Thyroid gland (tissue), 4 donors: ENCODE measurements around the gene ABHD5. TPM values are rescaled to one million over a fixed set of nuclear protein-coding genes. Genes with fewer than 3 reads are reported as not detected.

Source experiments
- DNase-seq, 2 donors: peaks; one replicate each; pipeline ENCODE4 v3.0.0-alpha.2; 2019
- H3K27ac ChIP-seq, 3 donors: fragments of 200-600 bp; sonication (generic); 1 replicate in 2 of 3; 2 replicates in 1 of 3; pipeline ENCODE4 v1.5.1; 2016 to 2019; ENCODE audit warnings: mild to moderate bottlenecking in 1 of 3, moderate library complexity in 1 of 3
- H3K27me3 ChIP-seq: fragments of 200-600 bp; sonication (generic); one replicate; pipeline ENCODE4 v1.5.1; 2019
- H3K36me3 ChIP-seq, 2 donors: fragments of 200-600 bp; sonication (generic); one replicate each; pipeline ENCODE4 v1.5.1; 2016 to 2019
- H3K4me1 ChIP-seq, 2 donors: fragments of 200-600 bp; sonication (generic); one replicate each; pipeline ENCODE4 v1.5.1; 2017 to 2019
- H3K4me3 ChIP-seq, 3 donors: fragments of 200-600 bp; sonication (generic); replicated peaks in 1 of 3; 1 replicate in 2 of 3; 2 replicates in 1 of 3; pipeline ENCODE4 v1.5.1; 2016; ENCODE audit warnings: mild to moderate bottlenecking in 1 of 3
- H3K9me3 ChIP-seq: fragments of 200-600 bp; sonication (generic); one replicate; pipeline ENCODE4 v1.5.1; 2017
- POLR2A ChIP-seq, 2 donors: fragments of 450-650 bp; IDR thresholded peaks; one replicate each; pipeline ENCODE4 v1.6.1; 2017; ENCODE audit warnings: antibody characterized with exemption in 2 of 2, mild to moderate bottlenecking in 2 of 2, moderate library complexity in 1 of 2
- WGBS, 2 donors: methylation state at CpG; one replicate each; pipeline ENCODE4 v1.1.5; 2017; 5-methylcytosine and 5-hydroxymethylcytosine counted together
- intact Hi-C: fragments of 100-400 bp; cut with DNase I; formaldehyde crosslinking; loops from one replicate; pipeline ENCODE4 v1.15.1; 2023
- total RNA-seq, 4 donors: library from RNA; depleted of rRNA; stranded (reverse); fragments of >200 nt; gene quantifications; one replicate each; pipeline ENCODE4 v1.2.3, GENCODE V29; 2016
- TF ChIP-seq, protein P1 (sequence below), 6 experiments: fragments of 200-600 bp in 3 of 6; fragments of 450-650 bp in 3 of 6; sonication (generic) in 3 of 6; IDR thresholded peaks; one replicate each; pipeline ENCODE4 v1.5.1; 2016 to 2019; ENCODE audit warnings: antibody characterized with exemption in 6 of 6, mild to moderate bottlenecking in 2 of 6, inconsistent platforms in 1 of 6, moderate library complexity in 1 of 6

The ABHD5 gene
- total RNA-seq, 4 donors from 2014 or later = 33.1 to 45.4 (median 36.6) TPM

- WGBS, 2 donors = 78 to 85% methylated on average over 3 of the region's 3 CpGs
- Histone ChIP-seq H3K9me3 (no peaks in the 10 kb centered on the region), H3K4me1 (peaks cover 0 to 5% of the 10 kb centered on the region in 2 donors), H3K36me3 (no peaks in the 10 kb centered on the region), H3K27ac (no peak overlapping the region), H3K4me3 (no peak overlapping the region), H3K27me3 (no peaks in the 10 kb centered on the region)
- intact Hi-C loops = no loop called here
- no peak for DNase-seq
- TF ChIP-seq, protein P1, sequence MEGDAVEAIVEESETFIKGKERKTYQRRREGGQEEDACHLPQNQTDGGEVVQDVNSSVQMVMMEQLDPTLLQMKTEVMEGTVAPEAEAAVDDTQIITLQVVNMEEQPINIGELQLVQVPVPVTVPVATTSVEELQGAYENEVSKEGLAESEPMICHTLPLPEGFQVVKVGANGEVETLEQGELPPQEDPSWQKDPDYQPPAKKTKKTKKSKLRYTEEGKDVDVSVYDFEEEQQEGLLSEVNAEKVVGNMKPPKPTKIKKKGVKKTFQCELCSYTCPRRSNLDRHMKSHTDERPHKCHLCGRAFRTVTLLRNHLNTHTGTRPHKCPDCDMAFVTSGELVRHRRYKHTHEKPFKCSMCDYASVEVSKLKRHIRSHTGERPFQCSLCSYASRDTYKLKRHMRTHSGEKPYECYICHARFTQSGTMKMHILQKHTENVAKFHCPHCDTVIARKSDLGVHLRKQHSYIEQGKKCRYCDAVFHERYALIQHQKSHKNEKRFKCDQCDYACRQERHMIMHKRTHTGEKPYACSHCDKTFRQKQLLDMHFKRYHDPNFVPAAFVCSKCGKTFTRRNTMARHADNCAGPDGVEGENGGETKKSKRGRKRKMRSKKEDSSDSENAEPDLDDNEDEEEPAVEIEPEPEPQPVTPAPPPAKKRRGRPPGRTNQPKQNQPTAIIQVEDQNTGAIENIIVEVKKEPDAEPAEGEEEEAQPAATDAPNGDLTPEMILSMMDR (IDR thresholded peaks at IDR 0.05) = no peak
- no peak for TF ChIP-seq POLR2A (IDR thresholded peaks at IDR 0.05)
These were observed 89.1 kb downstream of the ABHD5 start for GRCh38 chr3:43779850-43780249.

DNA sequence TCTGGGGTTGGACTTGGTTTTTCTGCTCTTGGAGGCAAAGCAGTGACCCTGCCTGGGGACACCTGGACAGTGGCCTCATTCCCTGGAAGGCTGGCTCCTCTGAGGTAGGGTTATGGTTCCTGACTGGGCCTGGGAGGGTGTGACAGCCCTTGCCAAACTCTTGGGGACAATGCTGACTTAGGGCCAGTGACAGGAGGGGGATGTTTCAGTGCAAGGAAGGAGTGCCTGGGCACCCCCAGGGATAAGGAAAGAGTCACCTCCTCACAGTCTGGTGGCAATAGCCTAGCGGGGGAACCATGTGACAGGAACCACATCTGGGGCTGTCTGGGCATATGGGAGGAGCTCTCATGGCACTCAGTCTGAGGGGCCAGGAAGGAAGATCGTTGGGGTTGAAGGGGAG is 91.8 kb downstream of the ABHD5 start:
- H3K4me1 ChIP-seq = no peaks in the 10 kb centered on the region
- TF ChIP-seq, protein P1 (IDR thresholded peaks at IDR 0.05) = no peak
- TF ChIP-seq POLR2A (IDR thresholded peaks at IDR 0.05) = no peak
- no peak overlapping the region for H3K4me3 ChIP-seq
- H3K27ac ChIP-seq = no peak overlapping the region
- no peaks in the 10 kb centered on the region for H3K36me3 ChIP-seq
- WGBS, 2 donors = 68% methylated on average over 2 of the region's 2 CpGs
- intact Hi-C loops = no loop called here
- H3K9me3 ChIP-seq = no peaks in the 10 kb centered on the region
- no peak for DNase-seq
- no peaks in the 10 kb centered on the region for H3K27me3 ChIP-seq

Other genes starting within 250 kb of the ABHD5 start
- 10 to 100 TPM; 26.7 to 33.9 (median 28.7) TPM for gene ANO10, start 68.9 kb upstream of the ABHD5 start, total RNA-seq